GM18520 (cell line): Measurements from ENCODE around the gene ZNRD2.
A peak's percentile ranks its signal among the peaks of the same experiment; 100 is the strongest.
"Not testable (repeated sequence)": the region's sequence is repeated elsewhere in the genome, so short reads cannot be mapped to it uniquely, and the experiment has no call there.

Source experiments
- ATAC-seq: cut with Tn5 transposase; IDR thresholded peaks from one replicate; pipeline ENCODE4 v1.9.1; 2021; ENCODE audit not compliant: unreplicated experiment

Gene ZNRD2, protein sequence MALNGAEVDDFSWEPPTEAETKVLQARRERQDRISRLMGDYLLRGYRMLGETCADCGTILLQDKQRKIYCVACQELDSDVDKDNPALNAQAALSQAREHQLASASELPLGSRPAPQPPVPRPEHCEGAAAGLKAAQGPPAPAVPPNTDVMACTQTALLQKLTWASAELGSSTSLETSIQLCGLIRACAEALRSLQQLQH

GRCh38 chr11:65569973-65570918 lies at the start of gene ZNRD2:
Gene ZNRD2, plus strand, starts transcription at chr11:65570477. Its CDS starts 15 bp downstream, at chr11:65570492.
- ATAC-seq, result peak; percentile 57

GRCh38 chr11:65521777-65522521 lies 48.3 kb upstream of the ZNRD2 start:
- not testable (repeated sequence) for ATAC-seq

DNA sequence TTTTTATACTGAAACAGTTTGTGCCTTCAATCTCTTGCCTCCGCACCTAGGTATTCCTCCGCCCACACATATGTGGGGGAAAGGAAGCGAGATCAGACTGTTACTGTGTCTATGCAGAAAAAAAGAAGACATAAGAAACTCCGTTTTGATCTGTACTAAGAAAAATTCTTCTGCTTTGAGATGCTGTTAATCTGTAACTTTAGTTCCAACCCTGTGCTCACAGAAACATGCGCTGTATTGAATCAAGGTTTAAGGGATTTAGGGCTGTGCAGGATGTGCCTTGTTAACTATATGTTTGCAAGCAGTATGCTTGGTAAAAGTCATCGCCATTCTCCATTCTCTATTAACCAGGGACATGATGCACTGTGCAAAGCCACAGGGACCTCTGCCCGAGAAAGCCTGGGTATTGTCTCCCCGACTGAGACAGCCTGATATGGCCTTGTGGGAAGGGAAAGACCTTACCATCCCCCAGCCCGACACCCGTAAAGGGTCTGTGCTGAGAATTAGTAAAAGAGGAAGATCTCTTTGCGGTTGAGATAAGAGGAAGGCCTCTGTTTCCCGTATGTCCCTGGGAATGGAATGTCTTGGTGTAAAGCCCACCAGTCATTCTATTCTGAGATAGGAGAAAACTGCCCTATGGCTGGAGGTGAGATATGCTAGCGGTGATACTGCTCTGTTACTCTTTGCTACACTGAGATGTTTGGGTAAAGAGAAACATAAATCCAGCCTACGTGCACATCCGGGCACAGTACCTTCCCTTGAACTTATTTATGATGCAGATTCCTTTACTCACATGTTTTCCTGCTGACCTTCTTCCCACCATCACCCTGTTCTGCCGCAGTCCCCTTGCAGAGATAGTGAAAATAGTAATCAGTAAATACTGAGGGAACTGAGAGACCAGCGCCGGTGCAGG lies 47.3 kb upstream of the ZNRD2 start:
- ATAC-seq, result not testable (repeated sequence)

DNA sequence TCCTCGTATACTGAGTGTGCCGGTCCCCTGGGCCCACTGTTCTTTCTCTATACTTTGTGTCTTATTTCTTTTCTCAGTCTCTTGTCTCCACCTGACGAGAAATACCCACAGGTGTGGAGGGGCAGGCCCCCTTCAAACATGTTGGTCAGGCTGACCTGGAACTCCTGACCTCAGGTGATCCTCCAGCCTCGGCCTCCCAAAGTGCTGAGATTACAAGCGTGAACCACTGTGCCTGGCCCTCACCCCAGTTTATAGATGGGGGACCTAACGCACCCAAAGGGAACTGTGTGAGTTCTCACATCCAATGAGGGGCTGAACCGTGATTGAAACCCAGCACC lies 46.7 kb upstream of the ZNRD2 start:
- ATAC-seq, result not testable (repeated sequence)

DNA sequence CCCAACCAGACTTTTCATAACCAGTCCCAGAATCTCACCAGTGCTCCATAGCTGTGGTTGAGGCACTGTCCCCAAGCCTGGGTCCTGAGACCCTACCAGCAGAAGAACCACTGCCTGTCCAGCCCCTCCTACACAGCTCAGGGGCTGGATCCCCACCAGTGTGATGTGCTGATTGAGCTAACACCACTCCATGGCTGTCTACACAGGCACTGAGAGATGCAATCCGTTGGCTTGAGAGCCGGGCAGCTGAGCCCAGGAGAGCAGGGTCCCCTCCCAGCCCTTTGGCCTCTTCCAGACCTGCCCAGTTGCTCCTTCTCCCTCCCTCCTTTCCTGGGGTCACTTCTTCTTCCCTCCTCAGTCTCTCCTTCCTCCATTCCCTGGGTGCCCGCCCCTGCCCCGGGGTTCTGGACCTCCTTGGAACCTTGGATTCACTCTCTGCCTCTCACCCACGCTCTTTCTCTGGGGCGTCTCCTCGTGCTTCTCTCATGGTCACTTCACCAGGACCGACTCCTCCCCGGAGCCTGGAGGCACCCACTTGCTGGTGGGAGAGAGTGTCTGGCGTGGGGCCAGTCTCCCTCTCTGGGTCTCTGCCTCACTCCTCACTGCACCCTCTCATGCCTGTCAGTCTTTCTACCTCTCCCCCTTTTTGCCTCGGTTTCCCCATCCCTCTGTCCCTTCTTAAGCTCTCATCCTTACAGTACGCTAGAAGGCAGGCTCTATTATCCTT lies 46.1 kb upstream of the ZNRD2 start:
- ATAC-seq, result no peak

DNA sequence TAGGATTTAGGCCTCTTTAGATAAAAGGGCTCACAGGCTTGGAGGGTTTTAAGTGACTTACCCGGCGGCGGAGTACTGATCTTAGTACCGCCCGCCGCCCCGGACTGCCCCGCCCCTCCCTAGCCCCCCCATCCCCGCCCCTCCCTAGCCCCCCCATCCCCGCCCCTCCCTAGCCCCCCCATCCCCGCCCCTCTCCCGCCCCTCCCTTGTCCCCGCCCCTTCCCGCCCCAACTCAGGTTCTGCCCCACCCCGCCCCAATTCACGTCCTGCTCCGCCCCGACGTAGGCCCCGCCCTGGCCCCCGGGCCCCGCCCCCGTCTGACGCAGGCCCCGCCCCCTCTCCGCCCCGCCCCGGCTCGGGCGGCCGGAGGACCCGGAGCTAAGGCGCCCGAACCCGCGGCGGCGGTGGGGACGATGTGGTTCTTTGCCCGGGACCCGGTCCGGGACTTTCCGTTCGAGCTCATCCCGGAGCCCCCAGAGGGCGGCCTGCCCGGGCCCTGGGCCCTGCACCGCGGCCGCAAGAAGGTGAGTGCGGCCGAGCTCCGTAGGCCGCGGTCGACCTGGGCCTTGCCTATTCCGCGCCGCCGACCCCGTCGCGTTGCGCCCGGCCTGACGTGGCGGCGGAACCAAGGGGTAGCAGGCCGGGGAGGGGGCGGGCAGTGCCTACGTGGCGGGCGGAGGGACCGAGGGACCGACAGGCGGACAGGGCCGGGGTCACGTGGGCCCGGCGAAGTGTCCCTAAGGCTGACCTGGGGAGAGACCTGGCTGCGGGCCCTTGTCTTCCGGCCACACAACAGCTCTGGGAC lies 45.3 kb upstream of the ZNRD2 start, which contains the start of gene SCYL1:
TSS of gene SCYL1 (plus strand) at position 343 of the 805 bp plus-strand sequence. CDS start at position 414, 71 bp downstream.
- ATAC-seq, result peak; percentile 41

GRCh38 chr11:65525546-65526480 lies 44.5 kb upstream of the ZNRD2 start:
- no peak for ATAC-seq

GRCh38 chr11:65526744-65527143 lies 43.5 kb upstream of the ZNRD2 start:
- ATAC-seq, result no peak

DNA sequence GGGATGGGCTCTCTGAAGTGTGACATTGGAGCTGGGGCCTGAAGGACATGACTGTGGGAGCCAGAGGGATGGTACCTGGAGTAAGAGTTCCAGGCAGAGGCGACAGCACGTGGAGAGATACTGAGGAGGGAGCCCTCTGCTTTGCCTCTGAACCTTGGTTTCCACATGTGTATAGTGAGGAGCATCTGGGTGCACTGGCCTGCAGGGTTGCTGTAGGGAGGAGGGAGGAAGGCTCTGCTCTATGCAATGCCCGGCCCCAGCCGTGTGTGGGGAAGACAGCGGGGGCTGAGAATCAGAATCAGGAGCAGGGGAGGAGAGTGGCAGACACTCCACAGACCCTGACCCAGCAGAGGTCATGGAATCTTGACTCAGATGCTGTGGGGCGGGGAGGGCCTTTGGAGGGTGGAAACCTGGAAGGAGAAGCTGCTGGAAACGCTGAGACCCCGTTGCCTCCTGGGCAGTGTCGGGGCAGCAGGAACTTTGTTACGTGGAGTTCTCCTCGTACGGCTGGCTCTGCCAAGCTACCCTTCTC lies 41.4 kb upstream of the ZNRD2 start:
- no peak for ATAC-seq

- ATAC-seq, result no peak
These were observed 40.7 kb upstream of the ZNRD2 start for GRCh38 chr11:65529475-65530156.

DNA sequence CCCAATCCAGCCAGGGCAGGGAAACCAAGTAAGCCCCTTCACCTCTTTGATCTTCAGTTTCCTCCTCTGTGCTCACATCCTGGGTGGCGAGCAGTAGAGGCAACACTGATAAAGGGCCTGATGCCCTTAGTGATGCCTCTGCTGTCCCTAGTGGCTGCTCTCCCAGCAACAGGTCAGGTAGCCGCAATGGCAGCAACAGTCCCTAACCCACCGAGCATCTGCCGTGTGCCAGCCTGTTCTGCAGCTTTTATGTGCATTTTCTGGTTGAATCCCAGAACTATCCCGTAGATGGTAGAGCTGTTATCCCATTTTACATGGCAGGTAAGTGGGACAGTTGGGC lies 40.1 kb upstream of the ZNRD2 start:
- no peak for ATAC-seq

- ATAC-seq, result no peak
These were observed 37.8 kb upstream of the ZNRD2 start for GRCh38 chr11:65532388-65533064.

- ATAC-seq, result no peak
These were observed 35.2 kb upstream of the ZNRD2 start for GRCh38 chr11:65535102-65535501.

DNA sequence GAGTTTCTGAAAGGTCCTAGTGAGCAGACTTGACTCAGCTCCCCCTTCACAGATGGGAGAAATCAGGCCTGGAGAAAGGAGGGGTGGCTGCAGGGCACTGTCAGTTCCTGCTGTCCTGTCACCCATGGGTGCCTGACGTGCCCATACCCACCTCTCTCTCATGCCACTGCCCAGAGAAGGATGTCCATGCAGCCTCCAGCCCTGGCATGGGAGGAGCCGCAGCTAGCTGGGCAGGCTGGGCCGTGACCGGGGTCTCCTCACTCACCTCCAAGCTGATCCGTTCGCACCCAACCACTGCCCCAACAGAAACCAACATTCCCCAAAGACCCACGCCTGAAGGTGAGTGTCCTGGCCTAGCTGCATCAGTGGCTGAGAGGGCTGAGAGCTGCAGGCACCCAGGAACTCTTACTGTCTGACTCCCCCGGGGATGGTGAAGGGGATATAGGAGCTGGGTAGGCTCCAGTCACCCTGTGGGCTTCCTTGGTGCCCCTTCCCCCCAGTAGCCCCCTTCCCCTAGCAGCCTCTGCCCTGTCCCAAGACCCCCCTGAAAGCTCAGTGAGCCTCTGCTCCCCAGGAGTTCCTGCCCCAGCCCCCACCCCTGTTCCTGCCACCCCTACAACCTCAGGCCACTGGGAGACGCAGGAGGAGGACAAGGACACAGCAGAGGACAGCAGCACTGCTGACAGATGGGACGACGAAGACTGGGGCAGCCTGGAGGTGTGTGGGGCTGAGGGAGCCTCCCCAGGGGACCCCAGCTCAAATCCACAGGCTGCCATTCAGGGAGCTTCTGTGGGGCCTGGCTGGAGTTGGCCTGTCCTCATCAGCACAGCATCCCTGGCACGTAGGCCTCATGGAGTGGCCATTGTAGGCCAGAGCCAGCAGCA lies 33.6 kb upstream of the ZNRD2 start:
- no peak for ATAC-seq

GRCh38 chr11:65537296-65537597 lies 33.0 kb upstream of the ZNRD2 start:
- ATAC-seq, result no peak
